HepG2 (cell line): ENCODE results near the gene RPS5. TPM values are rescaled to one million over a fixed set of nuclear protein-coding genes. Genes with fewer than 3 reads are reported as not detected.

ENCODE experiments used
- ATAC-seq: fragments of 200-7000 bp; cut with Tn5 transposase; 3 replicates; pipeline ENCODE4 v1.9.1; 2020; ENCODE audit warnings: mild to moderate bottlenecking, moderate library complexity
- BruUV-seq: library from RNA; stranded (reverse); fragments of 400-500 nt; replicated peaks from 2 replicates; lab custom pipeline; 2021; lab: Mats Ljungman, UMichigan
- CTCF ChIA-PET: fragments of 300-600 bp; formaldehyde crosslinking; extraction: SDS; loops from one replicate; lab custom pipeline; 2021; ENCODE audit warnings: low total read pairs, inconsistent platforms, low intra/inter-chr PET ratio; lab: Yijun Ruan, JAX
- POLR2A ChIA-PET: fragments of 350-600 bp; sonication (Branson Sonifier 250); formaldehyde crosslinking; loops from one replicate; lab custom pipeline; 2020; ENCODE audit warnings: antibody characterized with exemption, inconsistent platforms; lab: Yijun Ruan, JAX
- DNase-seq: peaks from one replicate; pipeline ENCODE4 v3.0.0-alpha.2; 2015; ENCODE audit warnings: low spot score
- FAIRE-seq: peaks from 3 replicates; lab custom pipeline; 2011; peaks lifted over from hg19 to GRCh38; lab: Jason Lieb, UNC
- H2AFZ ChIP-seq: one replicate; pipeline ENCODE4 v1.6.1; 2011; ENCODE audit warnings: low read length, inconsistent platforms
- H3K27ac ChIP-seq: fragments of 300-600 bp; 3 replicates; pipeline ENCODE4 v1.8.0; 2011; ENCODE audit warnings: mixed run types, mild to moderate bottlenecking, mixed read lengths, low read length, inconsistent platforms; ENCODE audit not compliant: insufficient read depth; ENCODE audit errors: extremely low read length
- H3K27me3 ChIP-seq, 2 experiments: fragments of 200-600 bp in 1 of 2; 2 replicates in 1 of 2; 3 replicates in 1 of 2; pipeline versions ENCODE4 v1.6.0 to v1.8.0; 2011; ENCODE audit warnings: low read length in 2 of 2, mild to moderate bottlenecking in 2 of 2, moderate library complexity in 2 of 2, inconsistent platforms in 1 of 2; ENCODE audit not compliant: insufficient read depth in 2 of 2, control insufficient read depth in 1 of 2
- H3K36me3 ChIP-seq, 2 experiments: fragments of 200-600 bp in 1 of 2; replicated peaks in 1 of 2; 2 replicates in 1 of 2; 3 replicates in 1 of 2; pipeline versions ENCODE4 v1.5.1 to v1.8.0; 2011; ENCODE audit warnings: low read length in 2 of 2, inconsistent platforms in 1 of 2; ENCODE audit not compliant: insufficient read depth in 2 of 2, control insufficient read depth in 1 of 2
- H3K4me1 ChIP-seq: 2 replicates; pipeline ENCODE4 v1.5.1; 2012; ENCODE audit warnings: low read length, inconsistent platforms; ENCODE audit not compliant: insufficient read depth
- H3K4me2 ChIP-seq: 2 replicates; pipeline ENCODE4 v1.6.0; 2011; ENCODE audit warnings: low read depth, low read length, inconsistent platforms
- H3K4me3 ChIP-seq, 3 experiments: fragments of 200-600 bp in 1 of 3; sonication (generic), shearing (Covaris generic) in 1 of 3; replicated peaks in 1 of 3; 2 replicates each; pipeline ENCODE4 v1.5.1; 2011 to 2016; ENCODE audit warnings: low read length in 3 of 3, inconsistent platforms in 2 of 3, low read depth in 2 of 3, mild to moderate bottlenecking in 2 of 3, control low read depth in 1 of 3, mixed read lengths in 1 of 3; ENCODE audit not compliant: insufficient read depth in 1 of 3
- H3K79me2 ChIP-seq: one replicate; pipeline ENCODE4 v1.6.1; 2011; ENCODE audit warnings: low read length, inconsistent platforms; ENCODE audit not compliant: insufficient read depth
- H3K9ac ChIP-seq: 2 replicates; pipeline ENCODE4 v1.6.0; 2011; ENCODE audit warnings: mild to moderate bottlenecking, low read depth, low read length, inconsistent platforms; ENCODE audit not compliant: insufficient read depth
- H3K9me3 ChIP-seq: 2 replicates; pipeline ENCODE4 v1.5.1; 2012; ENCODE audit warnings: mild to moderate bottlenecking, low read length
- H4K20me1 ChIP-seq: 2 replicates; pipeline ENCODE4 v1.6.0; 2011; ENCODE audit warnings: inconsistent platforms, mild to moderate bottlenecking, low read length, moderate library complexity; ENCODE audit not compliant: insufficient read depth
- ATF7-NPFF ChIP-seq: sonication (generic); formaldehyde crosslinking; IDR thresholded peaks from 2 replicates; pipeline ENCODE4 v1.8.1; 2023; ENCODE audit warnings: mild to moderate bottlenecking, low read depth, missing genetic modification reagents, moderate library complexity
- CHD2 ChIP-seq: IDR thresholded peaks from 2 replicates; pipeline ENCODE4 v1.6.1; 2011; ENCODE audit warnings: low read depth, low read length, improper control_type of control experiment
- GATAD1 ChIP-seq: IDR thresholded peaks from 2 replicates; pipeline ENCODE4 v1.6.1; 2016; ENCODE audit warnings: missing genetic modification reagents, missing compliant biosample characterization
- HNRNPL ChIP-seq: fragments of 200-400 bp; formaldehyde crosslinking; IDR thresholded peaks from 2 replicates; pipeline ENCODE4 v1.6.1; 2017; ENCODE audit warnings: mild to moderate bottlenecking, low read depth, low read length
- NFIB ChIP-seq: sonication (generic); formaldehyde crosslinking; IDR thresholded peaks from 2 replicates; pipeline ENCODE4 v1.9.0; 2021; ENCODE audit warnings: missing genetic modification reagents, mild to moderate bottlenecking, borderline replicate concordance
- PHF20 ChIP-seq: sonication (generic); formaldehyde crosslinking; IDR thresholded peaks from 2 replicates; pipeline ENCODE4 v1.5.0; 2020; ENCODE audit warnings: mild to moderate bottlenecking, missing genetic modification reagents
- PRMT3 ChIP-seq: sonication (generic); formaldehyde crosslinking; IDR thresholded peaks from 2 replicates; pipeline ENCODE4 v1.8.1; 2022; ENCODE audit warnings: low read depth, mild to moderate bottlenecking, moderate library complexity, missing genetic modification reagents, borderline replicate concordance
- RBAK ChIP-seq: sonication (generic); formaldehyde crosslinking; IDR thresholded peaks from 2 replicates; pipeline ENCODE4 v1.5.1; 2020; ENCODE audit warnings: mild to moderate bottlenecking, missing genetic modification reagents
- SMAD9 ChIP-seq: sonication (generic); formaldehyde crosslinking; IDR thresholded peaks from 2 replicates; pipeline ENCODE4 v1.5.1; 2020; ENCODE audit warnings: mild to moderate bottlenecking, missing genetic modification reagents
- SOX13 ChIP-seq, 3 experiments: fragments of 450-650 bp in 1 of 3; sonication (generic) in 1 of 3; formaldehyde crosslinking in 1 of 3; IDR thresholded peaks in 2 of 3; conservative IDR thresholded peaks in 1 of 3; 2 replicates each; pipeline versions ENCODE4 v1.5.0 to v1.6.1; 2016 to 2020; ENCODE audit warnings: antibody characterized with exemption in 1 of 3, mild to moderate bottlenecking in 1 of 3, missing compliant biosample characterization in 1 of 3, missing genetic modification reagents in 1 of 3, moderate library complexity in 1 of 3
- ZBTB3 ChIP-seq: sonication (generic); formaldehyde crosslinking; IDR thresholded peaks from 2 replicates; pipeline ENCODE4 v1.4.0; 2020; ENCODE audit warnings: low read depth, mild to moderate bottlenecking, moderate library complexity, missing genetic modification reagents, borderline replicate concordance
- ZNF343 ChIP-seq: sonication (generic); formaldehyde crosslinking; IDR thresholded peaks from 2 replicates; pipeline ENCODE4 v1.4.0; 2020; ENCODE audit warnings: mild to moderate bottlenecking, missing genetic modification reagents
- ZNF460 ChIP-seq: sonication (generic); formaldehyde crosslinking; IDR thresholded peaks from 2 replicates; pipeline ENCODE4 v1.5.1; 2020; ENCODE audit warnings: missing genetic modification reagents, mild to moderate bottlenecking, borderline replicate concordance
- WGBS: methylation state at CpG from one replicate; pipeline ENCODE4 v1.1.6; 2017; ENCODE audit warnings: low lambda C conversion rate; 5-methylcytosine and 5-hydroxymethylcytosine counted together
- in situ Hi-C: cut with HindIII; loops from 2 replicates; pipeline ENCODE4 v1.10.0; 2017; ENCODE audit warnings: low pct_unique_long_range_greater_than_20kb; ENCODE audit not compliant: extremely low pct_ligation_motif_present
- intact Hi-C: fragments of 100-400 bp; cut with micrococcal nuclease; formaldehyde crosslinking; loops from one replicate; pipeline ENCODE4 v1.10.0; 2022; ENCODE audit not compliant: unreplicated experiment
- polyA plus RNA-seq, 8 experiments: library from polyadenylated mRNA; depleted of rRNA in 3 of 8; stranded (reverse) in 7 of 8; unstranded in 1 of 8; fragments of >200 nt; fragmentation: Illumina TruSeq in 4 of 8; extraction: Trizol in 4 of 8; gene quantifications; 2 replicates each; pipeline versions ENCODE4 v1.2.1 to v1.2.3, GENCODE V29; 2011 to 2016; ENCODE audit warnings: low read depth in 4 of 8, missing spikeins in 1 of 8, mixed read lengths in 1 of 8; ENCODE audit not compliant: insufficient read depth in 1 of 8
- total RNA-seq, 5 experiments: library from RNA; depleted of rRNA; stranded (reverse); fragments of >200 nt; fragmentation: Illumina TruSeq; extraction: Trizol; gene quantifications; 2 replicates each; pipeline ENCODE4 v1.2.3, GENCODE V29; 2016; ENCODE audit warnings: low read depth in 1 of 5
- TF ChIP-seq, protein P1 (sequence below), 2 experiments: IDR thresholded peaks; 2 replicates each; pipeline ENCODE4 v1.6.1; 2011 to 2012; ENCODE audit warnings: low read length in 2 of 2, borderline replicate concordance in 1 of 2, low read depth in 1 of 2, mild to moderate bottlenecking in 1 of 2, moderate library complexity in 1 of 2

The RPS5 gene
- total and polyA plus RNA-seq, 2 of the 13 experiments (the other 11 are each of a cell fraction or from before 2014, with no cell fraction given): 1,544 to 4,408 TPM

DNA sequence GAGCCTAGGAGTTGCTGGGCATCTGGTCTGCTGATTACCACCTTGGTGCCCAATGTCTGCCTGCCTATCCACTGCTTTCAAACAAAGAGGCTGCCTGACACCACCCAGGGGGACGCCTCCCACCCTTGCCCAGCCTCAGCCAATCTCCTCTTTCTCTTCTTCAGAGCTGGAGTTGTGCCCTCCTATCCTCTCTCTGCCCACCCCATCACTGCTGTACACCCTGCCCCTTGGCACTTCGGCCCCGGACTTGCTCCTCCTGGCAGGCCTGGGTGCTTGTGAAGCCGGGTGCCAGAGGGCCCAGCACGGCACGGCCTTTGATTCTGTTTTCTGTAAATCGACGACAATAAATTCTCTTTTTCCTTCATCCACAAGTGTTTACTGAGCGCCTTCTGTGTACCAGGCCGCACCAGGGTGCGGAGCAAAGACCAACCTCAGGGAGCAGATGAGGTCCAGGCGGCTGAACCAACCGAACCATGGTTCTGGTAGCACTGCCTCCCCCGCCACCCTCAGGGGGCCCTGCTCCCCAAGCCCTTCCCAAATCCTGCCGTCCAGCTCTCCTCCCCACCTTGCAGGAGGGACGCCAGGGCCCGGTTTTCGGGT, 13.3 kb downstream of the RPS5 start:
- Histone ChIP-seq H2AFZ (no peak overlapping the region), H3K27me3 (no peaks in the 10 kb centered on the region), H4K20me1 (no peaks in the 10 kb centered on the region), H3K36me3 (no peaks in the 10 kb centered on the region), H3K9ac (peak overlapping the region; percentile 61), H3K4me2 (peak overlapping the region; percentile 89), H3K27ac (peak overlapping the region; percentile 21), H3K4me3 (peak overlapping the region; percentile 44 to 76 (median 60)), H3K79me2 (peaks cover 4% of the 10 kb centered on the region), H3K4me1 (peaks cover 44% of the 10 kb centered on the region), H3K9me3 (no peaks in the 10 kb centered on the region)
- BruUV-seq: no TSS peak
- DNase-seq: no peak
- FAIRE-seq: no peak
- 22% methylated on average over 18 of the region's 18 CpGs for WGBS
- intact Hi-C loops (loop anchor here (2.0 kb wide), 1 partner anchor 14 kb away; the partner anchor contains the start of gene RPS5), in situ Hi-C loops (no loop called here)
- ChIA-PET POLR2A (no interaction called here), CTCF (no interaction called here)
- peak; percentile 3 for ATAC-seq
- no peak for TF ChIP-seq CHD2
- TF ChIP-seq ZNF460 (CRISPR knock-in tag): no peak
- TF ChIP-seq, protein P1, sequence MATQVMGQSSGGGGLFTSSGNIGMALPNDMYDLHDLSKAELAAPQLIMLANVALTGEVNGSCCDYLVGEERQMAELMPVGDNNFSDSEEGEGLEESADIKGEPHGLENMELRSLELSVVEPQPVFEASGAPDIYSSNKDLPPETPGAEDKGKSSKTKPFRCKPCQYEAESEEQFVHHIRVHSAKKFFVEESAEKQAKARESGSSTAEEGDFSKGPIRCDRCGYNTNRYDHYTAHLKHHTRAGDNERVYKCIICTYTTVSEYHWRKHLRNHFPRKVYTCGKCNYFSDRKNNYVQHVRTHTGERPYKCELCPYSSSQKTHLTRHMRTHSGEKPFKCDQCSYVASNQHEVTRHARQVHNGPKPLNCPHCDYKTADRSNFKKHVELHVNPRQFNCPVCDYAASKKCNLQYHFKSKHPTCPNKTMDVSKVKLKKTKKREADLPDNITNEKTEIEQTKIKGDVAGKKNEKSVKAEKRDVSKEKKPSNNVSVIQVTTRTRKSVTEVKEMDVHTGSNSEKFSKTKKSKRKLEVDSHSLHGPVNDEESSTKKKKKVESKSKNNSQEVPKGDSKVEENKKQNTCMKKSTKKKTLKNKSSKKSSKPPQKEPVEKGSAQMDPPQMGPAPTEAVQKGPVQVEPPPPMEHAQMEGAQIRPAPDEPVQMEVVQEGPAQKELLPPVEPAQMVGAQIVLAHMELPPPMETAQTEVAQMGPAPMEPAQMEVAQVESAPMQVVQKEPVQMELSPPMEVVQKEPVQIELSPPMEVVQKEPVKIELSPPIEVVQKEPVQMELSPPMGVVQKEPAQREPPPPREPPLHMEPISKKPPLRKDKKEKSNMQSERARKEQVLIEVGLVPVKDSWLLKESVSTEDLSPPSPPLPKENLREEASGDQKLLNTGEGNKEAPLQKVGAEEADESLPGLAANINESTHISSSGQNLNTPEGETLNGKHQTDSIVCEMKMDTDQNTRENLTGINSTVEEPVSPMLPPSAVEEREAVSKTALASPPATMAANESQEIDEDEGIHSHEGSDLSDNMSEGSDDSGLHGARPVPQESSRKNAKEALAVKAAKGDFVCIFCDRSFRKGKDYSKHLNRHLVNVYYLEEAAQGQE (IDR thresholded peaks at IDR 0.05; ENCODE audit: borderline replicate concordance in 1 of 2, low read depth in 1 of 2, low read length in 2 of 2): no peak
- TF ChIP-seq RBAK (CRISPR knock-in tag): no peak
- no peak for TF ChIP-seq NFIB (CRISPR knock-in tag)
- peak; percentile 85; the same call in 1 of the 2 replicates for TF ChIP-seq HNRNPL
- TF ChIP-seq ZNF343 (CRISPR knock-in tag): no peak
- TF ChIP-seq ATF7-NPFF: peak; percentile 0; the same call in 1 of the 2 replicates
- no peak for TF ChIP-seq SMAD9 (CRISPR knock-in tag)
- 0 out of 2 replicates have a peak, but pooled peaks have one; percentile 37 for TF ChIP-seq PRMT3 (CRISPR knock-in tag)
- no peak for TF ChIP-seq ZBTB3 (CRISPR knock-in tag)
- peak; percentile 48; the same call in 1 of the 2 replicates for TF ChIP-seq PHF20 (CRISPR knock-in tag)
- TF ChIP-seq GATAD1 (CRISPR knock-in tag): no peak
- TF ChIP-seq SOX13 (IDR thresholded peaks at IDR 0.05): no peak
- no peak for TF ChIP-seq SOX13 (CRISPR knock-in tag; conservative IDR thresholded peaks at IDR 0.05 in 1 of 2, IDR thresholded peaks at IDR 0.05 in 1 of 2)
